Mesenchymal stem cell (in vitro differentiated cells and primary cell): ENCODE results near the gene PDLIM1.

Source experiments
- DNase-seq: peaks from one replicate; pipeline ENCODE4 v3.0.0-alpha.2; 2013
- H2AFZ ChIP-seq: one replicate; pipeline ENCODE4 v1.6.1; 2013; ENCODE audit warnings: low read depth, mild to moderate bottlenecking, control low read depth, inconsistent platforms, low read length, moderate library complexity
- H2AK5ac ChIP-seq: 2 replicates; pipeline ENCODE4 v1.6.1; 2013; ENCODE audit warnings: low read length, moderate library complexity, mild to moderate bottlenecking, inconsistent platforms; ENCODE audit not compliant: severe bottlenecking
- H2BK120ac ChIP-seq: one replicate; pipeline ENCODE4 v1.6.1; 2013; ENCODE audit warnings: low read depth, mild to moderate bottlenecking, inconsistent platforms, low read length, moderate library complexity
- H2BK12ac ChIP-seq, 2 experiments: one replicate each; pipeline ENCODE4 v1.6.1; 2013; ENCODE audit warnings: inconsistent platforms in 2 of 2, low read length in 2 of 2, mild to moderate bottlenecking in 2 of 2, moderate library complexity in 2 of 2, control low read depth in 1 of 2
- H2BK15ac ChIP-seq: one replicate; pipeline ENCODE4 v1.6.1; 2013; ENCODE audit warnings: mild to moderate bottlenecking, low read depth, inconsistent platforms; ENCODE audit not compliant: poor library complexity, severe bottlenecking
- H2BK5ac ChIP-seq: 2 replicates; pipeline ENCODE4 v1.6.1; 2013; ENCODE audit warnings: low read depth, mild to moderate bottlenecking, low read length, control low read depth, inconsistent platforms; ENCODE audit not compliant: poor library complexity, severe bottlenecking
- H3K14ac ChIP-seq, 2 experiments: one replicate each; pipeline ENCODE4 v1.6.1; 2013; ENCODE audit warnings: inconsistent platforms in 2 of 2, low read length in 2 of 2, control low read depth in 1 of 2, mild to moderate bottlenecking in 1 of 2, moderate library complexity in 1 of 2
- H3K18ac ChIP-seq, 2 experiments: one replicate each; pipeline ENCODE4 v1.6.1; 2013; ENCODE audit warnings: inconsistent platforms in 2 of 2, low read length in 2 of 2, control low read depth in 1 of 2, low read depth in 1 of 2, mild to moderate bottlenecking in 1 of 2
- H3K23ac ChIP-seq, 2 experiments: one replicate each; pipeline ENCODE4 v1.6.1; 2013; ENCODE audit warnings: inconsistent platforms in 2 of 2, low read length in 2 of 2, mild to moderate bottlenecking in 2 of 2, moderate library complexity in 2 of 2, control low read depth in 1 of 2
- H3K27ac ChIP-seq: 2 replicates; pipeline ENCODE4 v1.5.1; 2013; ENCODE audit warnings: mild to moderate bottlenecking, moderate library complexity, low read length, control low read depth, inconsistent platforms; ENCODE audit not compliant: poor library complexity, severe bottlenecking
- H3K27me3 ChIP-seq, 2 experiments: 2 replicates each; pipeline versions ENCODE4 v1.6.1 to v1.7.0; 2013; ENCODE audit warnings: low read length in 2 of 2, mild to moderate bottlenecking in 2 of 2, moderate library complexity in 2 of 2, control low read depth in 1 of 2, inconsistent platforms in 1 of 2; ENCODE audit not compliant: control insufficient read depth in 1 of 2, insufficient read depth in 1 of 2
- H3K36me3 ChIP-seq, 2 experiments: 2 replicates each; pipeline versions ENCODE4 v1.6.1 to v1.7.0; 2013; ENCODE audit warnings: low read length in 2 of 2, control low read depth in 1 of 2, inconsistent platforms in 1 of 2, low read depth in 1 of 2, mild to moderate bottlenecking in 1 of 2; ENCODE audit not compliant: insufficient read depth in 2 of 2, control insufficient read depth in 1 of 2
- H3K4ac ChIP-seq, 2 experiments: one replicate each; pipeline ENCODE4 v1.6.1; 2013; ENCODE audit warnings: inconsistent platforms in 2 of 2, low read length in 2 of 2, mild to moderate bottlenecking in 2 of 2, moderate library complexity in 2 of 2, control low read depth in 1 of 2, low read depth in 1 of 2
- H3K4me1 ChIP-seq: 2 replicates; pipeline ENCODE4 v1.6.1; 2013; ENCODE audit warnings: low read depth, low read length, control low read depth; ENCODE audit not compliant: control insufficient read depth, insufficient read depth
- H3K4me2 ChIP-seq: 2 replicates; pipeline ENCODE4 v1.6.1; 2013; ENCODE audit warnings: low read length, mild to moderate bottlenecking, inconsistent platforms; ENCODE audit not compliant: poor library complexity, severe bottlenecking
- H3K4me3 ChIP-seq, 2 experiments: 2 replicates each; pipeline versions ENCODE4 v1.5.1 to v1.7.0; 2013; ENCODE audit warnings: low read length in 2 of 2, mild to moderate bottlenecking in 2 of 2, control low read depth in 1 of 2, low read depth in 1 of 2; ENCODE audit not compliant: insufficient read depth in 1 of 2
- H3K79me1 ChIP-seq: replicated peaks from 2 replicates; pipeline ENCODE4 v1.6.1; 2013; ENCODE audit warnings: mild to moderate bottlenecking, control low read depth, low read length, inconsistent platforms; ENCODE audit not compliant: poor library complexity, severe bottlenecking
- H3K9ac ChIP-seq: 2 replicates; pipeline ENCODE4 v1.7.0; 2013; ENCODE audit warnings: mild to moderate bottlenecking, low read length, moderate library complexity
- H3K9me3 ChIP-seq: 2 replicates; pipeline ENCODE4 v1.7.0; 2013; ENCODE audit warnings: mild to moderate bottlenecking, low read length; ENCODE audit not compliant: control insufficient read depth
- H4K8ac ChIP-seq: one replicate; pipeline ENCODE4 v1.6.1; 2013; ENCODE audit warnings: inconsistent platforms, mild to moderate bottlenecking, low read length, moderate library complexity
- H4K91ac ChIP-seq: one replicate; pipeline ENCODE4 v1.6.1; 2013; ENCODE audit warnings: mild to moderate bottlenecking, low read length, inconsistent platforms
- WGBS: methylation state at CpG from one replicate; pipeline ENCODE4 v1.1.7; 2013; ENCODE audit warnings: mixed read lengths; 5-methylcytosine and 5-hydroxymethylcytosine counted together

The PDLIM1 gene

DNA sequence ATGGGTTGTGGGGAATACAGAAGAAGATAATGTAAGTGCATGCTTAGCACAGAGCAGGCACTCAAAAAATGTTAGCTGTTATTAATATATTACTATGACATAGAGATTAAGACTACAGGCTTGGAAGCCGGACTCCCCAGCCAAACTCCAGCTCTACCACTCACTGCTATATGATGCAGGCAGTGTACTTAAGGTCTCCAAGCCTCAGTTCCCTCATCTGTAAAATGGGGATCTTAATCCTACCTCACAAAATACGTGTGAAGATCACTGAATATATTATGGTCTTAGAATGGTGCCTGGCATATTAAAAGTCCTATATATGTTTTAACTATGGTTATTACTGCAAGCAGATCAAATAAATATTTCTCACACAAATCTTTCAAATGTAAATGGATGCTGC, 5.2 kb downstream of the PDLIM1 start:
- no peak overlapping the region for H3K27ac ChIP-seq
- no peak overlapping the region for H2BK5ac ChIP-seq
- peaks cover 14% of the 10 kb centered on the region for H3K4me1 ChIP-seq
- H3K4ac ChIP-seq, result no peak overlapping the region
- no peak overlapping the region for H2AFZ ChIP-seq
- H4K8ac ChIP-seq, result no peak overlapping the region
- no peak overlapping the region for H2BK15ac ChIP-seq
- H2BK12ac ChIP-seq, result no peak overlapping the region
- H4K91ac ChIP-seq, result no peak overlapping the region
- no peak overlapping the region for H2AK5ac ChIP-seq
- DNase-seq, result no peak
- 100% methylated on average over 1 of the region's 2 CpGs for WGBS
- peaks cover 24% of the 10 kb centered on the region for H3K79me1 ChIP-seq
- H2BK120ac ChIP-seq, result no peak overlapping the region
- no peaks in the 10 kb centered on the region for H3K9me3 ChIP-seq
- no peak overlapping the region for H3K4me3 ChIP-seq
- no peaks in the 10 kb centered on the region for H3K36me3 ChIP-seq
- H3K27me3 ChIP-seq, result peaks cover 0 to 6% of the 10 kb centered on the region in 2 experiments
- H3K4me2 ChIP-seq, result no peak overlapping the region
- no peak overlapping the region for H3K14ac ChIP-seq
- no peak overlapping the region for H3K9ac ChIP-seq
- H3K18ac ChIP-seq, result no peak overlapping the region
- no peak overlapping the region for H3K23ac ChIP-seq

DNA sequence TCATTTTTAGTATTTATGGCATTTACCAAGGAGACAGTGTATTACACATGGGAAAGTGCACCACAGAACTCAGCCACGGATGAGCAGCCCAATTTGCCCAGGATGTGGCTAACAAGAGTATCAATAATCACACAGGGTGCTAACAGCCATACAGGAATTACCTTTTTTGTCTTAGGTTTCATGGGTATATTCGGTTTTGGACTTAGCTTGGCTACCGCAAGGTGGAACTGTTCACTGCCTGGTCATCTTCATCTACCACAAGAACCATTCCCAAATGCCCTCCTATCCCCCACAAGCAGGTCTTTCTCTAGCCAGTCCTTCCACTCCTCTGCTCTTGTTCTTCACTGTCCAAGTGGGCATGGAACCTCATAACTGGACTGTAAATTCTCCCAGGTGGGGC, 6.0 kb downstream of the PDLIM1 start:
- Histone ChIP-seq H3K79me1 (peaks cover 24% of the 10 kb centered on the region), H4K8ac (no peak overlapping the region), H3K27me3 (peaks cover 0 to 6% of the 10 kb centered on the region in 2 experiments), H2AFZ (no peak overlapping the region), H3K9ac (no peak overlapping the region), H3K4me3 (no peak overlapping the region), H2BK12ac (no peak overlapping the region), H2BK120ac (no peak overlapping the region), H3K27ac (no peak overlapping the region), H2BK5ac (no peak overlapping the region), H2AK5ac (peak overlapping the region; percentile 34), H3K36me3 (no peaks in the 10 kb centered on the region), H3K18ac (no peak overlapping the region), H3K4me2 (no peak overlapping the region), H3K4ac (no peak overlapping the region), H3K14ac (no peak overlapping the region), H3K23ac (no peak overlapping the region), H3K4me1 (peaks cover 14% of the 10 kb centered on the region), H4K91ac (no peak overlapping the region), H2BK15ac (no peak overlapping the region), H3K9me3 (no peaks in the 10 kb centered on the region)
- no peak for DNase-seq
- WGBS, result 98% methylated on average over 3 of the region's 3 CpGs

DNA sequence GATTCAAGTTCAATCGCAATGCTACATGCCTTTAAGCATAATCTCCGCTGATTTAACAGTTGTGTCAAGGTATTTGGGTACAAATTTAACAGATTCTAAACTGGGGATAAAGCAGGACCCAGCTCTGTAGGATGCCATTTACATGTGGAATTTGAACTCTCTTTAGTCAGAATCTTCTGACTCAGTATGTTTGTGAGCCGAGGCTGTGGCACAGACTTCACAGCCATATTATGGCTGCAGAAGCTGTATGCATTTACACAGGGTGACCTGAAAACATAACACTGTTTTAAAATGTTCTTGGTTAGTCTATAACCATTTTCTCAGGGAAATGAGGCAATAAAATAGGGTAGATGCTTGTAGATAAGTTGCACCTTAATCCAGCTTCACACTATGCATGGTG, 8.7 kb downstream of the PDLIM1 start:
- H2BK120ac ChIP-seq, result no peak overlapping the region
- DNase-seq, result no peak
- WGBS, result 71% methylated on average over 3 of the region's 3 CpGs
- no peak overlapping the region for H3K14ac ChIP-seq
- no peak overlapping the region for H2AFZ ChIP-seq
- H2AK5ac ChIP-seq, result no peak overlapping the region
- no peak overlapping the region for H3K4me2 ChIP-seq
- no peak overlapping the region for H2BK12ac ChIP-seq
- peak overlapping the region; percentile 36 for H3K27ac ChIP-seq
- H3K4me3 ChIP-seq, result no peak overlapping the region
- no peak overlapping the region for H2BK5ac ChIP-seq
- peaks cover 14% of the 10 kb centered on the region for H3K4me1 ChIP-seq
- H3K36me3 ChIP-seq, result no peaks in the 10 kb centered on the region
- H3K4ac ChIP-seq, result no peak overlapping the region
- peaks cover 18% of the 10 kb centered on the region for H3K79me1 ChIP-seq
- H3K18ac ChIP-seq, result no peak overlapping the region
- H3K27me3 ChIP-seq, result no peaks in the 10 kb centered on the region
- H3K9ac ChIP-seq, result no peak overlapping the region
- no peak overlapping the region for H3K23ac ChIP-seq
- no peak overlapping the region for H4K91ac ChIP-seq
- no peak overlapping the region for H4K8ac ChIP-seq
- H3K9me3 ChIP-seq, result no peaks in the 10 kb centered on the region
- H2BK15ac ChIP-seq, result no peak overlapping the region

DNA sequence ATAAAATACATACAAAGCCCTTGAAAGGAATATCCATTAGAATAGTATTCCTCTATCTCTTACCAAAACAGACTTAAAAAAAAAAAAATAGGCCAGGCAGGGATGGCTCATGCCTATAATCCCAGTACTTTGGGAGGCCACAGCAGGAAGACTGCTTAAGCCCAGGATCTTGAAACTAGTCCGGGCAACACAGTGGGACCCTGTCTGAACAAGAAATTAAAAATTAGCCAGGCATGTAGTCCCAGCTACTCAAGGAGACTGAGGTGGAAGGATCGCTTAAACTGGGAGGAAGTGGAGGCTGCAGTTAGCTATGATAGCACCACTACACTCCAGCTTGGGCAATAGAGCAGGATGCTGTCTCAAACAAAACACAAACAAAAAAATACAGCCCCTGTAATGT, 9.6 kb downstream of the PDLIM1 start:
- no peak overlapping the region for H4K91ac ChIP-seq
- WGBS, result 100% methylated on average over 1 of the region's 2 CpGs

More for the DNA sequence above, 9.6 kb downstream of the PDLIM1 start:
- H4K8ac ChIP-seq, result no peak overlapping the region
- H3K18ac ChIP-seq, result peak overlapping the region in 1 of 2 experiments; percentile 19
- DNase-seq, result no peak
- no peaks in the 10 kb centered on the region for H3K36me3 ChIP-seq
- H2AK5ac ChIP-seq, result no peak overlapping the region
- H3K27ac ChIP-seq, result peak overlapping the region; percentile 10
- H2AFZ ChIP-seq, result no peak overlapping the region
- peaks cover 14% of the 10 kb centered on the region for H3K79me1 ChIP-seq
- no peak overlapping the region for H2BK120ac ChIP-seq
- no peak overlapping the region for H2BK5ac ChIP-seq
- no peak overlapping the region for H3K23ac ChIP-seq
- H3K4me2 ChIP-seq, result no peak overlapping the region
- no peak overlapping the region for H3K4me3 ChIP-seq
- no peaks in the 10 kb centered on the region for H3K27me3 ChIP-seq
- H3K4ac ChIP-seq, result no peak overlapping the region
- no peaks in the 10 kb centered on the region for H3K9me3 ChIP-seq
- H3K4me1 ChIP-seq, result peaks cover 12% of the 10 kb centered on the region
- peak overlapping the region; percentile 42 to 70 for H2BK12ac ChIP-seq
- H3K14ac ChIP-seq, result no peak overlapping the region
- H2BK15ac ChIP-seq, result no peak overlapping the region
- no peak overlapping the region for H3K9ac ChIP-seq
